ENCODE data around the gene VAPA.

DNA sequence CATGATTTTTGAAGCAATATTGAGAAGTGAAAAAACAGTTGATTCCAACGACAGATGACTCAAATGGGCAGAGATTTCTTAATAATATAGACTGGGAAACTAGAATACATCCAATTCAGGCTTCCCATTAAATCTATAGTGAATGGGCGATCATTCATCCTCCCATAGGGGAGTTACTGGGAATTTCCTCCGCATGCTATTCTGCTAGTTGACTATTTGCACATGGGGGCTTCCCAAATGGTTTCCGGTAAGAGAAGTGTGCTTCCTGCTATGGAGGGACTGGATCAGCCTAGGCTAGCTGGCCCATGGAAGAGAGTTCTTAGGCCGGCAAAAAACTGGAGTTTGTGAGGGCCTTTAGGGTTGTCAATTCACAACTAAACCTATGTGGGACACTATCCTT lies 2.6 kb upstream of the VAPA start:
- no peak for TF ChIP-seq POLR2AphosphoS5 (IDR thresholded peaks at IDR 0.05)
- TF ChIP-seq, protein P1, sequence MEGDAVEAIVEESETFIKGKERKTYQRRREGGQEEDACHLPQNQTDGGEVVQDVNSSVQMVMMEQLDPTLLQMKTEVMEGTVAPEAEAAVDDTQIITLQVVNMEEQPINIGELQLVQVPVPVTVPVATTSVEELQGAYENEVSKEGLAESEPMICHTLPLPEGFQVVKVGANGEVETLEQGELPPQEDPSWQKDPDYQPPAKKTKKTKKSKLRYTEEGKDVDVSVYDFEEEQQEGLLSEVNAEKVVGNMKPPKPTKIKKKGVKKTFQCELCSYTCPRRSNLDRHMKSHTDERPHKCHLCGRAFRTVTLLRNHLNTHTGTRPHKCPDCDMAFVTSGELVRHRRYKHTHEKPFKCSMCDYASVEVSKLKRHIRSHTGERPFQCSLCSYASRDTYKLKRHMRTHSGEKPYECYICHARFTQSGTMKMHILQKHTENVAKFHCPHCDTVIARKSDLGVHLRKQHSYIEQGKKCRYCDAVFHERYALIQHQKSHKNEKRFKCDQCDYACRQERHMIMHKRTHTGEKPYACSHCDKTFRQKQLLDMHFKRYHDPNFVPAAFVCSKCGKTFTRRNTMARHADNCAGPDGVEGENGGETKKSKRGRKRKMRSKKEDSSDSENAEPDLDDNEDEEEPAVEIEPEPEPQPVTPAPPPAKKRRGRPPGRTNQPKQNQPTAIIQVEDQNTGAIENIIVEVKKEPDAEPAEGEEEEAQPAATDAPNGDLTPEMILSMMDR (IDR thresholded peaks at IDR 0.05), result no peak
- no peak for TF ChIP-seq EP300 (IDR thresholded peaks at IDR 0.05)
- no peak for TF ChIP-seq POLR2A (IDR thresholded peaks at IDR 0.05)

Data from sigmoid colon (tissue), 4 donors.